GM18508 (cell line): Measurements from ENCODE around the gene MTPN.

Experiments
- ATAC-seq: cut with Tn5 transposase; IDR thresholded peaks from one replicate; pipeline ENCODE4 v1.9.1; 2021; ENCODE audit warnings: moderate number of reproducible peaks; ENCODE audit not compliant: insufficient read depth, unreplicated experiment

The MTPN gene

GRCh38 chr7:135977007-135977741, at the start of gene MTPN:
TSS of gene MTPN (minus strand) at chr7:135977359. CDS start at chr7:135977100, 259 bp downstream.
- ATAC-seq: peak; percentile 38

- ATAC-seq: no peak
Observed at GRCh38 chr7:136026209-136026608, 49.0 kb upstream of the MTPN start.

GRCh38 chr7:136023134-136023869, 46.1 kb upstream of the MTPN start:
- no peak for ATAC-seq

GRCh38 chr7:136020556-136020955, 43.4 kb upstream of the MTPN start:
- no peak for ATAC-seq

- ATAC-seq: no peak
Observed at GRCh38 chr7:136018104-136018503, 40.9 kb upstream of the MTPN start.

GRCh38 chr7:136016649-136017395, 39.7 kb upstream of the MTPN start:
- no peak for ATAC-seq

- no peak for ATAC-seq
Observed at GRCh38 chr7:136015638-136016037, 38.5 kb upstream of the MTPN start.

GRCh38 chr7:136014659-136015058, 37.5 kb upstream of the MTPN start:
- ATAC-seq: no peak

- no peak for ATAC-seq
Observed at GRCh38 chr7:136012238-136012637, 35.1 kb upstream of the MTPN start.

- ATAC-seq: no peak
Observed at GRCh38 chr7:136009488-136010079, 32.4 kb upstream of the MTPN start.

- no peak for ATAC-seq
Observed at GRCh38 chr7:136006208-136006607, 29.0 kb upstream of the MTPN start.

- no peak for ATAC-seq
Observed at GRCh38 chr7:136004083-136004482, 26.9 kb upstream of the MTPN start.

- no peak for ATAC-seq
Observed at GRCh38 chr7:136002802-136003201, 25.6 kb upstream of the MTPN start.

- ATAC-seq: no peak
Observed at GRCh38 chr7:136000288-136000913, 23.2 kb upstream of the MTPN start.

GRCh38 chr7:135998081-135998480, 20.9 kb upstream of the MTPN start:
- ATAC-seq: no peak

- no peak for ATAC-seq
Observed at GRCh38 chr7:135995748-135996147, 18.6 kb upstream of the MTPN start.

- no peak for ATAC-seq
Observed at GRCh38 chr7:135994466-135995205, 17.5 kb upstream of the MTPN start.

GRCh38 chr7:135993950-135994349, 16.8 kb upstream of the MTPN start:
- ATAC-seq: peak; percentile 42

- no peak for ATAC-seq
Observed at GRCh38 chr7:135991906-135992305, 14.7 kb upstream of the MTPN start.

GRCh38 chr7:135991322-135991721, 14.2 kb upstream of the MTPN start:
- ATAC-seq: no peak
